Ascending aorta (tissue), 2 donors: ENCODE data around the gene INPP5D. TPM values are rescaled to one million over a fixed set of nuclear protein-coding genes. Genes with fewer than 3 reads are reported as not detected.

Source experiments
- DNase-seq, 2 donors: peaks; one replicate each; pipeline ENCODE4 v3.0.0-alpha.2; 2019; ENCODE audit warnings: low spot score in 2 of 2
- H3K27ac ChIP-seq, 2 donors: fragments of 200-600 bp; sonication (generic); one replicate each; pipeline ENCODE4 v1.5.1; 2016 to 2017; ENCODE audit warnings: mild to moderate bottlenecking in 1 of 2
- H3K27me3 ChIP-seq: fragments of 200-600 bp; sonication (generic); one replicate; pipeline ENCODE4 v1.5.1; 2017
- H3K36me3 ChIP-seq, 2 donors: fragments of 200-600 bp; sonication (generic); one replicate each; pipeline ENCODE4 v1.5.1; 2016
- H3K4me1 ChIP-seq, 2 donors: fragments of 200-600 bp; sonication (generic); one replicate each; pipeline ENCODE4 v1.5.1; 2016 to 2017; ENCODE audit warnings: mild to moderate bottlenecking in 1 of 2
- H3K4me3 ChIP-seq, 2 donors: fragments of 200-600 bp; sonication (generic); one replicate each; pipeline ENCODE4 v1.5.1; 2016 to 2017; ENCODE audit warnings: mild to moderate bottlenecking in 1 of 2
- H3K9me3 ChIP-seq, 2 donors: fragments of 200-600 bp; sonication (generic); one replicate each; pipeline ENCODE4 v1.5.1; 2016
- intact Hi-C: fragments of 100-400 bp; cut with DNase I; formaldehyde crosslinking; loops from one replicate; pipeline ENCODE4 v1.15.1; 2023
- total RNA-seq: library from RNA; depleted of rRNA; stranded (reverse); fragments of >200 nt; gene quantifications from one replicate; pipeline ENCODE4 v1.1.0, GENCODE V29; 2016
- TF ChIP-seq, protein P1 (sequence below), 3 experiments: fragments of 200-600 bp in 2 of 3; fragments of 450-650 bp in 1 of 3; sonication (generic) in 2 of 3; IDR thresholded peaks; one replicate each; pipeline ENCODE4 v1.5.1; 2016 to 2019; ENCODE audit warnings: antibody characterized with exemption in 3 of 3, mild to moderate bottlenecking in 1 of 3, moderate library complexity in 1 of 3

INPP5D gene
- total RNA-seq, 1 donor from 2014 or later: 21.7 TPM

DNA sequence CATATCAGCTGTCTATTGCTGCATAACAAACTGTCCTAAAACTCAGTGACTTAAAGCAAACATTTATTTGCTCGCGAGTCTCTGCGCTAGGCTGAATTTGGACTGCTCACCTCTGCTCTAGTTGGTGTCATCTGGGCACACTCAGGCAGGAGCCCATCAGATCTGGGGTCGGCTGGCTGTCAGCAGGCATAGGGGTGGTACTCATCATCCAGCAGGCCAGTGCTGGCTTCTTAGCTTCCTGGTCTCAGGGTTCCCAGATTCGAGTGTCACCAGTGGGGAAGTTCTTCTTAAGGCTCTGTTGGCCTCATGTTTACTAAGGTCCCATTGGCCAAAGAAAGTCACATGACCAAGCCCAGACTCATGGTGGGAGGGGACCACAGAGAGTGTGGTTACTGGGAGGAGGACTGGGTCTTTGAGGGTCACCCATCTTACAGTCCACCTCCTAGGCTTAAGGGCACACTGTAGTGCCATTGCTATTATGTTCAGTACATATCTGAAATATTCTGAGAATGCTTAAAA lies 119.8 kb downstream of the INPP5D start:
- Histone ChIP-seq H3K36me3 (no peaks in the 10 kb centered on the region), H3K4me3 (no peak overlapping the region), H3K27me3 (no peaks in the 10 kb centered on the region), H3K4me1 (no peaks in the 10 kb centered on the region), H3K9me3 (no peaks in the 10 kb centered on the region), H3K27ac (no peak overlapping the region)
- intact Hi-C loops: no loop called here
- TF ChIP-seq, protein P1, sequence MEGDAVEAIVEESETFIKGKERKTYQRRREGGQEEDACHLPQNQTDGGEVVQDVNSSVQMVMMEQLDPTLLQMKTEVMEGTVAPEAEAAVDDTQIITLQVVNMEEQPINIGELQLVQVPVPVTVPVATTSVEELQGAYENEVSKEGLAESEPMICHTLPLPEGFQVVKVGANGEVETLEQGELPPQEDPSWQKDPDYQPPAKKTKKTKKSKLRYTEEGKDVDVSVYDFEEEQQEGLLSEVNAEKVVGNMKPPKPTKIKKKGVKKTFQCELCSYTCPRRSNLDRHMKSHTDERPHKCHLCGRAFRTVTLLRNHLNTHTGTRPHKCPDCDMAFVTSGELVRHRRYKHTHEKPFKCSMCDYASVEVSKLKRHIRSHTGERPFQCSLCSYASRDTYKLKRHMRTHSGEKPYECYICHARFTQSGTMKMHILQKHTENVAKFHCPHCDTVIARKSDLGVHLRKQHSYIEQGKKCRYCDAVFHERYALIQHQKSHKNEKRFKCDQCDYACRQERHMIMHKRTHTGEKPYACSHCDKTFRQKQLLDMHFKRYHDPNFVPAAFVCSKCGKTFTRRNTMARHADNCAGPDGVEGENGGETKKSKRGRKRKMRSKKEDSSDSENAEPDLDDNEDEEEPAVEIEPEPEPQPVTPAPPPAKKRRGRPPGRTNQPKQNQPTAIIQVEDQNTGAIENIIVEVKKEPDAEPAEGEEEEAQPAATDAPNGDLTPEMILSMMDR (IDR thresholded peaks at IDR 0.05): no peak
- no peak for DNase-seq

DNA sequence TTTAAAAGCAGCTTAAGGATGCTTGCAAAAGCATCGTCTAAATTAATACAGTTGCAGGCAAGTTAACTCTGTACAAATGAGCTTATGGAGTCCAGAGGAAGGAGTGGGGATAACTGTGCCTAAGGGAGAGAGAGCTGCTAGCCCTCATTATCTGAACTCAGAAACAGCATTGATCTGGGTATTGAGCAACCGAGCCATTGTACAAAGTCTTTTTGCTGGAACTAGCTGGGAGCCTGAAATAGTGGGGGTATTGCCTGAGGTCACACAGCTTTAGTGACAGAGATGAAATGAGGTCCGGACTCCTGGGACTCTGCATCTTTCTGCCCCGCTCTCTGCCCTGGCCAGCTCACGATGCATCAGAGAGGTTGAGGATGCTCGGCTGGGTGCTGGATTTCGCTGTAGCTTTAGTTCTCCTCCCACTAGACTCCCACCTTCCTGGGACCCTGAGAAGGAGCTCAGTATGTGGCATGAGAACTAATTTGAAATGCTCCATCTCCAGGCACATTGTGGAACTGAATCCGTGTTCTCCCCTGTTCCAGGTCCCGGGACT lies 123.8 kb downstream of the INPP5D start:
- intact Hi-C loops: no loop called here
- no peaks in the 10 kb centered on the region for H3K4me1 ChIP-seq
- TF ChIP-seq, protein P1 (IDR thresholded peaks at IDR 0.05): no peak
- H3K36me3 ChIP-seq: no peaks in the 10 kb centered on the region
- no peaks in the 10 kb centered on the region for H3K9me3 ChIP-seq
- no peak overlapping the region for H3K27ac ChIP-seq
- no peak overlapping the region for H3K4me3 ChIP-seq
- no peaks in the 10 kb centered on the region for H3K27me3 ChIP-seq
- no peak for DNase-seq

DNA sequence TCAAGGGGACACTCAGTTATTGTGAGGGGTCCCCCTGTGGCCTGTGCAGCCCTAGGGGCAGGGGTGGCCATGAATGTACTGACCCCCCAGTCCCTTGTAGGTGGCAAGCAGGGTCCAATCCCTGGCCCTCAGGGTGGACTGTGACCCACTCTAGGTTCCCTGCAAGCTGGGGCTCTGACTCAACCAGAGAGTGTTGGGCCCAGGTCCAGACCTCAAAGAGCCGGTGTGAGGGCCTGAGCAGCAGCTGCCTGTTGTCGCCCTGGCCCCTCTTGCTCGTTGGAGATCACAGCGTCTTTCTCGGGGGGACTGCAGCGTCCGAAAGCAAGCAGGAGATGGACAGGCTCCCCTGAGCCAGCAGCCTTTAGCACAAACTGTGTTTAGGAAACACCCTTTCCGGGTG lies 124.5 kb downstream of the INPP5D start:
- no peaks in the 10 kb centered on the region for H3K27me3 ChIP-seq
- peaks cover 0 to 3% of the 10 kb centered on the region in 2 donors for H3K36me3 ChIP-seq
- no peak overlapping the region for H3K4me3 ChIP-seq
- TF ChIP-seq, protein P1 (IDR thresholded peaks at IDR 0.05): no peak
- intact Hi-C loops: no loop called here
- H3K27ac ChIP-seq: no peak overlapping the region
- no peaks in the 10 kb centered on the region for H3K9me3 ChIP-seq
- DNase-seq: no peak
- H3K4me1 ChIP-seq: no peaks in the 10 kb centered on the region

DNA sequence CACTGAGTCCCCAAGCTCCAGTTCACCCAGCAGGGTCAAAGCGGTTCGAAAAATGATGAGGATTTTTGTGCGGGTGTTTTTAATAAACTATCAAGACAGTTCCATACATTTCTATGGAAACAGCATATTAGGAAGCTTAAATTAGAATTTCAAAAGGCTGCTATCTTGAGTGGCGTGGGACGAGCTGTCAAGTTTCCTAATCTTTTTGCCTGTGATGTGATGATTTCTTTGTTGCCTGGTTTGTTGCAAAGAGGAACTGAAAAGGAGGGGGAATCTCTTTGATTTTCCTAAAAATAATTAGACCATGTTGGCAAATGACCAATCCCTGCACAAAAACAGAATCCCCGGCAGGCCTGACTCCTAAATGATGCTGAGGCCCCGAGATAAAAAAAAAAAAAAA lies 125.2 kb downstream of the INPP5D start:
- Histone ChIP-seq H3K9me3 (no peaks in the 10 kb centered on the region), H3K27me3 (no peaks in the 10 kb centered on the region), H3K27ac (no peak overlapping the region), H3K36me3 (peaks cover 0 to 3% of the 10 kb centered on the region in 2 donors), H3K4me3 (no peak overlapping the region), H3K4me1 (no peaks in the 10 kb centered on the region)
- intact Hi-C loops: no loop called here
- no peak for DNase-seq
- TF ChIP-seq, protein P1 (IDR thresholded peaks at IDR 0.05): no peak

DNA sequence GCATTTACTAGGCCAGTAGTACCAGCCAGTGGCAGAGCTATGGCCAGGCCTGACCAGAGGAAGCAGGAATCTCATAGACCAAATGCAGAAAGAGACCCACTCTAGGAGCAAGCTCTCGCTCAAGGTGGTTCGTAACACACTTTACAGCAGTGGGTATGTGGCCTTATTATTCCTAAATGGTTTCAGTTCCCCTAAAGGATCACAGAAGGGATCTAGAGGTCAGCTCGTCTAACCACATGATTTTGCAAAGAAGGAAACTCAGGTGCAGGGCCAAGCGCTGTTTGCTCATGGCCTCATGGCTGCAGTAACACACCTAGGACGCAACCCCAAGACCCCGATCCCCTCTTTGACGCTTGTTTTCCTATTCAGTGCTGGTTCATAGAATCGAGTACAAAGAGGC lies 125.8 kb downstream of the INPP5D start:
- Histone ChIP-seq H3K4me3 (no peak overlapping the region), H3K27me3 (no peaks in the 10 kb centered on the region), H3K4me1 (no peaks in the 10 kb centered on the region), H3K36me3 (peaks cover 0 to 3% of the 10 kb centered on the region in 2 donors), H3K9me3 (no peaks in the 10 kb centered on the region), H3K27ac (no peak overlapping the region)
- TF ChIP-seq, protein P1 (IDR thresholded peaks at IDR 0.05): no peak
- intact Hi-C loops: no loop called here
- no peak for DNase-seq

DNA sequence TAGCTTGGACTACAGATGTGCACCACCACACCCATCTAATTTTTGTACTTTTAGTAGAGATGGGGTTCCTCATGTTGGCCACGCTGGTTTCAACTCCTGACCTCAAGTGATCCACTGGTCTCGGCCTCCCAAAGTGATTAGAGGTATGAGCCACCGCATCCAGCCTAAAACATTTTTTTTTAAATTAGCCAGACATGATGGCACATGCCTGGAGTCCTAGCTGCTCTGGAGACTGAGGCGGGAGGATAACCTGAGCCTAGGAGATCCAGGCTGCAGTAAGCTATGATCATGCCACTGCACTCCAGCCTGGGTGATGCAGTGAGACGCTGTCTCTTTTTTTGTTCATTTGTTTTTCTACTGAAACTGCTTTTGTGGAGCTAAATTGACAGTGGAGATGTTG lies 126.7 kb downstream of the INPP5D start:
- intact Hi-C loops: no loop called here
- no peaks in the 10 kb centered on the region for H3K4me1 ChIP-seq
- H3K4me3 ChIP-seq: no peak overlapping the region
- H3K36me3 ChIP-seq: peaks cover 0 to 3% of the 10 kb centered on the region in 2 donors
- H3K27me3 ChIP-seq: no peaks in the 10 kb centered on the region
- no peak overlapping the region for H3K27ac ChIP-seq
- TF ChIP-seq, protein P1 (IDR thresholded peaks at IDR 0.05): no peak
- DNase-seq: no peak
- no peaks in the 10 kb centered on the region for H3K9me3 ChIP-seq
